Activated CD8-positive, alpha-beta T cell treated with anti-CD3 and anti-CD28 coated beads, Interleukin-2, amount 10 ng/mL, durations not matched to agents 7 days and 5 days (primary cell): Measurements from ENCODE around the gene FOXRED1. TPM values are rescaled to one million over a fixed set of nuclear protein-coding genes. Genes with fewer than 3 reads are reported as not detected.
A peak's percentile ranks its signal among the peaks of the same experiment; 100 is the strongest.

Experiments
- ATAC-seq: fragments of 150-1000 bp; cut with Tn5 transposase; one replicate; pipeline ENCODE4 v1.10.0; 2021; ENCODE audit warnings: moderate library complexity
- CTCF ChIA-PET: fragments of 350-600 bp; sonication (Branson Sonifier 250); formaldehyde crosslinking; loops from one replicate; lab custom pipeline; 2021; ENCODE audit warnings: antibody characterized with exemption; lab: Charles Lee
- POLR2A ChIA-PET: fragments of 350-600 bp; sonication (Branson Sonifier 250); formaldehyde crosslinking; loops from one replicate; lab custom pipeline; 2021; ENCODE audit warnings: antibody characterized with exemption; lab: Charles Lee
- DNase-seq: peaks from one replicate; pipeline ENCODE4 v3.0.0-alpha.2; 2020
- H3K27ac Mint-ChIP-seq: one replicate; pipeline ENCODE4 v1.8.0; 2021; ENCODE audit warnings: mild to moderate bottlenecking, mixed read lengths
- H3K27me3 Mint-ChIP-seq: one replicate; pipeline ENCODE4 v1.8.0; 2021; ENCODE audit warnings: low read depth, mixed read lengths
- H3K36me3 Mint-ChIP-seq: one replicate; pipeline ENCODE4 v1.8.0; 2021; ENCODE audit warnings: low read depth, mixed read lengths
- H3K4me1 Mint-ChIP-seq: one replicate; pipeline ENCODE4 v1.8.0; 2021; ENCODE audit warnings: low read depth, mixed read lengths
- H3K4me3 Mint-ChIP-seq: one replicate; pipeline ENCODE4 v1.8.0; 2021; ENCODE audit warnings: mild to moderate bottlenecking, mixed read lengths
- H3K9me3 Mint-ChIP-seq: one replicate; pipeline ENCODE4 v1.8.0; 2022; ENCODE audit warnings: mixed read lengths; ENCODE audit not compliant: insufficient read depth
- total RNA-seq, 2 experiments: library from RNA; stranded (reverse); gene quantifications; one replicate each; pipeline ENCODE4 v1.2.3, GENCODE V29; 2021

The FOXRED1 gene
- total RNA-seq, 2 experiments from 2014 or later, result 46.5 to 50.4 TPM

DNA sequence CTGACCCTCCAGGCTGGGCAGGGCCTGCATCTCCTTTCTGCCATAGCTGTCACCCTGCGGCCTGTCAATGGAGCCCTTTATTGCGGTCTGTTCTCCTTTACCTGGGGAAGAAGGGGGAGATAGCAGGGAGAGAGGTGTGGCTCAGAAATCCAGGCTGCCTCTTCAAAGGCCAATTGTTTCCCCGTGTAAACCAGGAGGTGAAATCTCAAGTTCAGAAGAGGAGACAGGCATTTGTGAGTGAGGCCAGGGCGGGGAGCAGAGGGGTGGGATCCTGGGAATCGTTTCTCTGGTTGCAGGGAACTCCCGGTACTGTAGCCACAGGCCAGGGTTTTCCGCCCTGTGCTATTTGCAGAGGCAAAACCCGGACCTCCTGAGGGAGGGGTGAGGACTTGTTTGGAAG is 44.0 kb downstream of the FOXRED1 start:
- ATAC-seq (no peak), DNase-seq (no peak)
- Mint-ChIP-seq H3K27me3 (no peaks in the 10 kb centered on the region), H3K9me3 (peaks cover 6% of the 10 kb centered on the region), H3K4me3 (no peak overlapping the region), H3K4me1 (peaks cover 32% of the 10 kb centered on the region), H3K27ac (no peak overlapping the region), H3K36me3 (peaks cover 52% of the 10 kb centered on the region)
- ChIA-PET CTCF (interaction anchor here (0.7 kb wide), 1 partner anchor 168 kb away, joined by 4 read pairs; no protein-coding TSS in a partner anchor), POLR2A (no interaction called here)

- DNase-seq (no peak), ATAC-seq (no peak)
- H3K27me3 Mint-ChIP-seq, result no peaks in the 10 kb centered on the region
- CTCF ChIA-PET, result interaction anchor here (0.6 kb wide), 1 partner anchor 17 kb away, joined by 3 read pairs; no protein-coding TSS in a partner anchor
- POLR2A ChIA-PET, result no interaction called here
- H3K9me3 Mint-ChIP-seq, result peaks cover 6% of the 10 kb centered on the region
- peaks cover 49% of the 10 kb centered on the region for H3K36me3 Mint-ChIP-seq
- no peak overlapping the region for H3K27ac Mint-ChIP-seq
- H3K4me3 Mint-ChIP-seq, result no peak overlapping the region
- H3K4me1 Mint-ChIP-seq, result peaks cover 38% of the 10 kb centered on the region
Measured at GRCh38 chr11:126313826-126314225, 44.9 kb downstream of the FOXRED1 start.

GRCh38 chr11:126317432-126317755 is 48.4 kb downstream of the FOXRED1 start:
- Mint-ChIP-seq H3K27me3 (no peaks in the 10 kb centered on the region), H3K9me3 (peaks cover 6% of the 10 kb centered on the region), H3K27ac (peak overlapping the region; percentile 95), H3K4me1 (peaks cover 37% of the 10 kb centered on the region), H3K36me3 (peaks cover 47% of the 10 kb centered on the region), H3K4me3 (peak overlapping the region; percentile 65)
- ChIA-PET CTCF (interaction anchor here (1.2 to 3.5 kb wide), 7 partner anchors 8 to 168 kb away, joined by 4 to 33 read pairs (median 14); partner anchors contain the start of gene DCPS), POLR2A (interaction anchor here (1.2 to 3.1 kb wide), 5 partner anchors 13 to 105 kb away, joined by 3 to 40 read pairs (median 5); partner anchors contain the start of genes DCPS, FAM118B and ST3GAL4)
- ATAC-seq (no peak), DNase-seq (no peak)

GRCh38 chr11:126317756-126318573 is 49.0 kb downstream of the FOXRED1 start:
- peak overlapping the region; percentile 65 for H3K4me3 Mint-ChIP-seq
- H3K27ac Mint-ChIP-seq, result peak overlapping the region; percentile 95
- H3K36me3 Mint-ChIP-seq, result peaks cover 44% of the 10 kb centered on the region

GRCh38 chr11:126318574-126319373 is 49.8 kb downstream of the FOXRED1 start:
- H3K27me3 Mint-ChIP-seq, result no peaks in the 10 kb centered on the region
- peaks cover 41% of the 10 kb centered on the region for H3K36me3 Mint-ChIP-seq
- ChIA-PET POLR2A (interaction anchor here (0.6 to 3.1 kb wide), 17 partner anchors 10 to 692 kb away, joined by 3 to 40 read pairs (median 3); partner anchors contain the start of genes DCPS, FAM118B, HYLS1 and ST3GAL4), CTCF (interaction anchor here (0.6 to 3.5 kb wide), 13 partner anchors 9 to 167 kb away, joined by 3 to 33 read pairs (median 4); partner anchors contain the start of gene DCPS)
- peak; percentile 61 for DNase-seq
- H3K4me3 Mint-ChIP-seq, result peak overlapping the region; percentile 65
- peaks cover 37% of the 10 kb centered on the region for H3K4me1 Mint-ChIP-seq
- H3K27ac Mint-ChIP-seq, result peak overlapping the region; percentile 95
- ATAC-seq, result peak; percentile 85
- H3K9me3 Mint-ChIP-seq, result peaks cover 6% of the 10 kb centered on the region

More at GRCh38 chr11:126317756-126318573, 49.0 kb downstream of the FOXRED1 start:
- ChIA-PET CTCF (interaction anchor here (1.0 to 3.5 kb wide), 10 partner anchors 8 to 167 kb away, joined by 3 to 33 read pairs (median 6); partner anchors contain the start of gene DCPS), POLR2A (interaction anchor here (0.6 to 3.1 kb wide), 11 partner anchors 10 to 106 kb away, joined by 3 to 40 read pairs (median 5); partner anchors contain the start of genes DCPS, FAM118B and ST3GAL4)
- ATAC-seq (peak; percentile 65), DNase-seq (peak; percentile 56)
- no peaks in the 10 kb centered on the region for H3K27me3 Mint-ChIP-seq
- peaks cover 37% of the 10 kb centered on the region for H3K4me1 Mint-ChIP-seq
- H3K9me3 Mint-ChIP-seq, result peaks cover 6% of the 10 kb centered on the region

- ChIA-PET POLR2A (interaction anchor here (0.6 to 3.1 kb wide), 11 partner anchors 9 to 693 kb away, joined by 3 to 40 read pairs (median 3); partner anchors contain the start of genes DCPS, HYLS1 and ST3GAL4), CTCF (interaction anchor here (0.9 to 3.5 kb wide), 6 partner anchors 9 to 161 kb away, joined by 3 to 33 read pairs (median 21); partner anchors contain the start of gene DCPS)
- DNase-seq (no peak), ATAC-seq (no peak)
- Mint-ChIP-seq H3K27ac (peak overlapping the region; percentile 95), H3K4me3 (no peak overlapping the region), H3K9me3 (peaks cover 6% of the 10 kb centered on the region), H3K4me1 (peaks cover 37% of the 10 kb centered on the region), H3K27me3 (no peaks in the 10 kb centered on the region), H3K36me3 (peaks cover 36% of the 10 kb centered on the region)
Measured at GRCh38 chr11:126319374-126319740, 50.4 kb downstream of the FOXRED1 start.

DNA sequence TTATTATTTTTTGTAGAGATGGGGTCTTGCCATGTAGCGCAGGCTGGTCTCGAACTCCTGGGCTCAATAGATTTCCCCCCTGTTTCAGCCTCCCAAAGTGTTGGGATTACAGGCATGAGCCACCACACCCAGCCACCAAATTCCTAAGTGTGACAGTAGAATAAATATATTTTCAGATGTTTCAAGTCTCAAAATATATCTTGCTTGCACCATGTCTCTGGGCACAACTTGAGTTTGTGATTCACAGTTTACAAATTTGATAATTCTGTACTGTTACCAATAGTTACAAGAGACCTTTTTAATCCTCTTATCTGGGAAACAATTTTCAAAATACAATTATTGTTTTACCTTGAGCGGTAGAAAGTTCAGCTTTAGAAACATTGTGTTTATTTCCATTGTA is 54.0 kb downstream of the FOXRED1 start:
- peaks cover 22% of the 10 kb centered on the region for H3K4me1 Mint-ChIP-seq
- no peaks in the 10 kb centered on the region for H3K9me3 Mint-ChIP-seq
- H3K27ac Mint-ChIP-seq, result no peak overlapping the region
- ChIA-PET POLR2A (no interaction called here), CTCF (no interaction called here)
- ATAC-seq (no peak), DNase-seq (no peak)
- no peak overlapping the region for H3K4me3 Mint-ChIP-seq
- peaks cover 14% of the 10 kb centered on the region for H3K36me3 Mint-ChIP-seq
- no peaks in the 10 kb centered on the region for H3K27me3 Mint-ChIP-seq

DNA sequence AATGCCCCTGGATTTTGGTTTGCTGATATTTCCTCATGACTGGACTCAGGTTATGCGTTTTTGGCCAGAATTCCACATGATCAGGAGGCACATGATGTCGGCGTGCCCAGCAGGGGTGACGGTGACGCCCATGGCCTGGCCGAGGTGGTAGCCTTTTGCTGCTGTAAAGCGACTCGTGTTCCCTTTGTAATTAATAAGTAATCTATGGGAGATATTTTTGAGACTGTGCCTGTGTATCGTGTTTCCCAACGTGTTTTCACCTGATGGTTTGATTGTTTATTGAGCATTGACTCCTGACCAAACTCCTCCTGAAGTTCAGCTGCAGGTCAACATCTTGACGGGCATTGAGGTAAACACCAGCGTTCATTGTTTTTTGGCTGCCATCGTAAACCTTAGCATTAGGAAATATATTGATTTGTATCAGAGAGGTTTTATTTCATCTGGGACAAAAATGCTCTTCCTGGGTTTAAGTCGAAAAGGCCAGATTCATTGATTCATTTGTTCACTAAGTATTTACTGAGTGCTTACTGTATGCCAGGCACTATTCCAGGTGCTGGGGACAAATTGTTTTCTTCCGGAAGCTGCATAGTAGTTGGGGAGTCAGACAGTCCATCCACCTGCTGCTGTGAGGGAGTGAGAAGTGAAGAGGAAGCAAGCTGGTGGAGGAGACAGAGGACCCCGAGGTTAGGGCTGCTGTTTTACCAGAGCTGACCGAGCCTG is 58.5 kb downstream of the FOXRED1 start:
- H3K9me3 Mint-ChIP-seq, result no peaks in the 10 kb centered on the region
- no peaks in the 10 kb centered on the region for H3K36me3 Mint-ChIP-seq
- H3K4me3 Mint-ChIP-seq, result no peak overlapping the region
- DNase-seq (no peak), ATAC-seq (no peak)
- H3K27me3 Mint-ChIP-seq, result no peaks in the 10 kb centered on the region
- CTCF ChIA-PET, result interaction anchor here (1.3 kb wide), 1 partner anchor 17 kb away, joined by 5 read pairs; no protein-coding TSS in a partner anchor
- H3K4me1 Mint-ChIP-seq, result peaks cover 15% of the 10 kb centered on the region
- POLR2A ChIA-PET, result no interaction called here
- peak overlapping the region; percentile 10 for H3K27ac Mint-ChIP-seq

Other genes with a start within 250 kb of the FOXRED1 start
- gene CDON, start 206.3 kb upstream of the FOXRED1 start, total RNA-seq, result 1 to 10 TPM; 3.6 to 4.1 TPM
- 10 to 100 TPM; 31.6 to 32.1 TPM for gene RPUSD4, start 57.5 kb upstream of the FOXRED1 start, total RNA-seq
- 10 to 100 TPM; 11.8 to 12.8 TPM for gene FAM118B, start 57.4 kb upstream of the FOXRED1 start, total RNA-seq
- 100 to 1,000 TPM in 1 of 2 experiments, 10 to 100 TPM in 1; 99.0 to 103 TPM for gene SRPRA, start 259 bp upstream of the FOXRED1 start, total RNA-seq
- 10 to 100 TPM; 15.3 to 15.4 TPM for gene TIRAP, start 13.9 kb downstream of the FOXRED1 start, total RNA-seq
- gene DCPS, start 34.9 kb downstream of the FOXRED1 start, total RNA-seq, result 10 to 100 TPM; 21.8 to 22.5 TPM
- gene ST3GAL4, start 86.5 kb downstream of the FOXRED1 start, total RNA-seq, result 10 to 100 TPM; 10.3 to 11.8 TPM